KBM-7 (cell line): ENCODE results near the gene MAP4K1.
A peak's percentile ranks its signal among the peaks of the same experiment; 100 is the strongest.
"Not testable (repeated sequence)": the region's sequence is repeated elsewhere in the genome, so short reads cannot be mapped to it uniquely, and the experiment has no call there.

Source experiments
- DNase-seq: peaks from one replicate; pipeline ENCODE4 v3.0.0-alpha.2; 2015
- in situ Hi-C: fragments of 300-500 bp; cut with MboI; formaldehyde crosslinking; loops from 2 replicates; pipeline ENCODE4 v1.14.3; 2020; ENCODE audit warnings: low sequenced_read_pairs, low pct_unique_long_range_greater_than_20kb, mixed read lengths

MAP4K1 gene

GRCh38 chr19:38555200-38555599, 62.6 kb downstream of the MAP4K1 start:
- DNase-seq, result no peak
- in situ Hi-C loops, result no loop called here

DNA sequence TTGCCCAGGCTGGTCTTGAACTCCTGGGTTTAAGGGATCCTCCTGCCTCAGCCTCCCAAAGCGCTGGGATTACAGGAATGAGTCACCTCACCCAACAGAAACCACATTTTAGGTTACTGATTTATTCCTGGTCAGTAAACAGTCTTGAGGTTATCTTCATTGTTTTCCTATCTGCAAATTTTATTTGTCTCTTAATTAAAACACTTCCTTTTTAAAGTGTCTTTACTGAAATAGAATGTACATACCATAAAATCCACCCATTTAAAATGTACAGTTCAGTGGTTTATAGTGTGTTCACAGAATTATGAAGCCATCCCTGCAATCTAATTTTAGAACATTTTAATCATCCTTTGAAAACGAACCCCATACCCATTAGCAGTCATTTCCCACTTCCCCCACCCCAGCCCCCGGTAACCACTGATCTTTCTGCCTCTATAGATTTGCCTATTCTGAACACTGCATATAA, 63.0 kb downstream of the MAP4K1 start:
- in situ Hi-C loops, result no loop called here
- no peak for DNase-seq

DNA sequence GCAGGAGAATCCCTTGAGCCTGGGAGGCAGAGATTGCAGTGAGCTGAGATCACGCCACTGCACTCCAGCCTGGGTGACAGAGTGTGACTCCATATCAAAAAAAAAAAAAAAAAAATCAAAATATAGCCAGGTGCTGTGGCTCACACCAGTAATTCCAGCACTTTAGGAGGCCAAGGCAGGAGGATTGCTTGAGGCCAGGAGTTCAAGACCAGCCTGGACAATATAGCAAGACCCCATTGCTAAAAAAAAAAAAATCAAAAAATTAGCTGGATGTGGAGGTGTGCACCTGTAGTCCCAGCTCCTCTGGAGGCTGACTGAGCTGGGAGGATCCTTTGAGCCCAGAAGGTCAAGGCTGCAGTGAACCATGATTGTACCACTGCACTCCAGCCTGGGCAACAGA, 64.5 kb downstream of the MAP4K1 start:
- in situ Hi-C loops, result not testable (repeated sequence)

DNA sequence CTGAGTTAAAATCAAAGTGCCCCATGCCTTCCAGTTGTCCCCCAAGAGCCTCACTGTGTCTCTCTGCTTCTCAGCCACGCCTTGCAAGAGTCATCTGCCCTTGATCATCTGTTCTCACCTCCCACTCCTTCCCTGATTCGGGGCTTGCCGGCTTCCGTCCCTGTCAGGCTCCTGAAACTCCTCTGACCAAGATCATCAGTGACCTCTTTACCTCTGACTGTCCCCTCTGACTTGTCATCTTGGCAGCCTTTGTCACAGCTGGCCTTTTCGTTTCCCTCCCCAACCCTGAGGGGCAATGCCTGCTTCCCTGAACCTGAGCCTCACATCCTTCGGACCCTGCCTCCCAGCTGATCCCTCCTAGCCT, 66.3 kb downstream of the MAP4K1 start:
- in situ Hi-C loops, result no loop called here

More for the DNA sequence above, 64.5 kb downstream of the MAP4K1 start:
- DNase-seq, result not testable (repeated sequence)

DNA sequence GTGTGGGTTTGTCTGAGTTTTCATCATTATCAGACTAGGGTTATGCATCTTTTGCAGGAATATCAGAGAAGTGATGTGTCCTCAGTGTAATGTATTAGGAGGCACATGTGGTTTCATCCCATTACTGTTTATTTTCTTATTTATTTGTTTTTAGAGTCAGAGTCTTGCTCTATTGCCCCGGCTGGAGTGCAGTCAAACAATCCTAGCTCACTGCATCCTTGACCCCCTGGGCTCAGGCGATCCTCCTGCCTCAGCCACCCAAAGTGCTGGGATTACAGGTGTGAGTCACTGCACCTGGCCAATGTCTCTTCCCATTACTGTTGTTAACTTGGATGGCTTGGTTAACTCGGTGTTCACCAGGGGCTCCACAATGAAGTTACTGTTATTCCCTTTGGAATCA, 67.4 kb downstream of the MAP4K1 start:
- DNase-seq, result no peak
- in situ Hi-C loops, result no loop called here

More for the DNA sequence above, 66.3 kb downstream of the MAP4K1 start:
- DNase-seq, result no peak

- in situ Hi-C loops, result no loop called here
- no peak for DNase-seq
These were observed 67.8 kb downstream of the MAP4K1 start for GRCh38 chr19:38549942-38550341.

GRCh38 chr19:38549061-38549460, 68.7 kb downstream of the MAP4K1 start:
- DNase-seq, result no peak
- in situ Hi-C loops, result no loop called here

- in situ Hi-C loops, result no loop called here
- no peak for DNase-seq
These were observed 70.3 kb downstream of the MAP4K1 start for GRCh38 chr19:38547421-38547820.

DNA sequence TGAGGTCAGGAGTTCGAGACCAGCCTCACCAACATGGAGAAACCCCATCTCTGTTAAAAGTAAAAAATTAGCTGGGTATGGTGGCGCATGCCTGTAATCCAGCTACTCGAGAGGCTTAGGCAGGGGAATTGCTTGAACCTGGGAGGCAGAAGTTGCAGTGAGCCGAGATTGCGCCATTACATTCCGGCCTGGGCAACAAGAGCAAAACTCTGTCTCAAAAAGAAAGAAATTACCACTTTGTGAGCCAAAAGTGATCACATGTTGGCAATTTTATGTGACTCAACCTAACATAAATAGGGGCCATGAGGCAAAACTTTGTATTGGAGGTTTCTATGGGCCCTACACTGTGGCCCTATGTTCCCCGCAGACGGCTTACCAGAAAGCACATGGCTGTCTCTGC, 72.2 kb downstream of the MAP4K1 start:
- DNase-seq, result no peak
- in situ Hi-C loops, result no loop called here

DNA sequence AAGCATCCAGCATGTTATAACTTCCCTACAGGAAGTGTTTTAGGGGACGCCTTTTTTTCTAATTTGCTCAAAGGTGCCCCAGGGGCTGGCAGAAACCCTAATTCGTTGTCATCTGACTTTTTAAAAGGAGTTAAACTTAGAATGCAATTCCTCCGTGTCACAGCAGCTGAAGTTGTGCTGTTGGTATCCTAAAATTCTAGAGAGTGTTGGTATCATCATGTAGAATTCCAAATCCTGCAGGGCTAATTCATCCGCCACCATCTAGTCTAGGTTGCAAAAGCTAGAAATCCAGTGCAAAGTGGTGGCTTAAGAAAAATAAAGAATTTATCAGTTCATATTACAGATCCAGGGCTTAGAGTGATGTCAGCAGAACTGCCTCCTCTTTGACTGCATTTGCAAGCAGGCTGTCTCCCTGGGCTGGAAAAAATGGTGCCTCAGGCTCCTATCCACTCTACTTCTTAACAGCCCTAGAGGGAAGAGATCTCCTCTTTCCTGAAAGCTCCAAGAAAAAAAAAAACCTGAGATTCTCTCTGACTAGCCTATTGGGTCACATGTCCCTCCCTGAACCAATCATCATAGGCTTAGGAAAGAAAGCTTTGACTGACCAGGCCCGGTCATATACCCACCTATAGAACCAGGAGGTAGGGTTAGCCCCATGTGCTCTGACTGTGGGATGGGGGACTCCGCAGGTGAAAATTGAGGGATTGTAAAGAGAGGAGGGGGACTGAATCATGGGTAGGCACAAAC, 73.0 kb downstream of the MAP4K1 start:
- DNase-seq, result no peak
- in situ Hi-C loops, result no loop called here

- in situ Hi-C loops, result no loop called here
- DNase-seq, result peak; percentile 77
These were observed 73.8 kb downstream of the MAP4K1 start for GRCh38 chr19:38543807-38544568.

DNA sequence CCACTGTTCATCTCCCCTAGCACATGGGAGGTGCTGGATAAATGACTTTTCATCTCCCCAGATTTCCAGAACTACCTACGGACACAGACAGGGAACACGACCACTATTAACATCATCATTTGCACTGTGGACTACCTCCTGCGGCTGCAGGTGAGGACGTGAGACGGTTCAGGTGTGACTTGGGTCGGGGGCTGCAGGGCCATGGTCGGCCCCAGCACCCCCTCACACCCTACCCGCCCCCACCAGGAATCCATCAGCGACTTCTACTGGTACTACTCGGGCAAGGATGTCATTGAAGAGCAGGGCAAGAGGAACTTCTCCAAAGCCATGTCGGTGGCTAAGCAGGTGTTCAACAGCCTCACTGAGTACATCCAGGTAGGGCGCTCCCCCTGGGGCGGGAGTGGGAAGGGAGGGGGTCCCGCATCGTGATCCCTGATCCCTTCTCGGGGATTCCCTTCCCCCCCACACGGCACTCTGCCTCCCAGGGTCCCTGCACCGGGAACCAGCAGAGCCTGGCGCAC, 74.4 kb downstream of the MAP4K1 start:
- in situ Hi-C loops, result no loop called here
- no peak for DNase-seq

DNA sequence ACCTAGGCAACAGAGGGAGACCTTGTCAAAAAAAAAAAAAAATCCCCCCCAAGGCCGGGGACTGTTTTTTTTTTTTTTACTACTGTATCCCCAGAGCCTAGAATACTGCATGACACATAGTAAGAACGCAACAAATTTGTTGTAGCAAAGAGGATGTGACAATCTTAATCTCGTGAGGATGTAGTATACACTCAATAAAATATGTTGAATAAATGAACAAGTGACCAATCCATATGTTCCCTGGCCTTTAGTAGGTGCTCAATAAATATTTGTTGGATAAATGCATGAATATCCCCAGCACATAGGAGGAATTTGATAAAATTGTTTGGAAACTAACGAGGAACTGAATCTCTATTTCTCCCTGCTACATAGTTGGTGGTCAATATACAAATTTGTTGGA, 75.7 kb downstream of the MAP4K1 start:
- DNase-seq, result no peak
- in situ Hi-C loops, result no loop called here

- in situ Hi-C loops, result no loop called here
- DNase-seq, result no peak
These were observed 78.0 kb downstream of the MAP4K1 start for GRCh38 chr19:38539751-38540150.

DNA sequence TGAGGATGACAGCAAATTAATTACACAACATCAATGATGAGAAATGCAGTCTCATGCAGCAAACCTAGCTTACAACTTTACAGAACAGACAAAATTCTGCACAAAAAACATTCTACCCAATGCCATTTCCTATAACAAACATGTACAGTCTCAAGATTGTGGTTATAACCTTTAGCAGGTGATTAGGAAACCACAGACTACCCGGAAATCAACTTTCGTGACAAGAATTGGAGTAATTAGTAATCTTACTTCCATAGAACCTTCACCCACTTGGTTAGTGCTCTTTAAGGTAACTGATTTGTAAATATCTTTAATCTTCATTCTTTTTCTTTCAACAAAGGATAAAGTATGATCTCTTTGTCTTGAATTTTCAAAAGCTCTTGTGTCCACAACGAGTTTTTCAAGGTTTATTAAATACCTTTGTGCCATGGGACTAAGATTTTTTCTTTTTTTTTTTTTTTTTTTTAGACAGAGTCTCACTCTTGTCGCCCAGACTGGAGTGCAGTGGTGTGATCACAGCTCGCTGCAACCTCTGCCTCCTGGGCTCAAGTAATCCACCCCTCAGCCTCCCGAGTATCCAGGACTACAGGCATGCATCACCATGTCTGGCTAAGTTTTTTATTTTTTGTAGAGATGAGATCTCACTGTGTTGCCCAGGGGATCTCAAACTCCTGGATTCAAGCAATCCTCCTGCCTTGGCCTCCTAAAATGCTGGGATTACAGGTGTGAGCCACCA, 78.8 kb downstream of the MAP4K1 start:
- DNase-seq, result peak; percentile 25
- in situ Hi-C loops, result no loop called here

GRCh38 chr19:38538386-38538785, 79.4 kb downstream of the MAP4K1 start:
- in situ Hi-C loops, result no loop called here
- no peak for DNase-seq
